ENCODE measurements around the gene PELI2.

DNA sequence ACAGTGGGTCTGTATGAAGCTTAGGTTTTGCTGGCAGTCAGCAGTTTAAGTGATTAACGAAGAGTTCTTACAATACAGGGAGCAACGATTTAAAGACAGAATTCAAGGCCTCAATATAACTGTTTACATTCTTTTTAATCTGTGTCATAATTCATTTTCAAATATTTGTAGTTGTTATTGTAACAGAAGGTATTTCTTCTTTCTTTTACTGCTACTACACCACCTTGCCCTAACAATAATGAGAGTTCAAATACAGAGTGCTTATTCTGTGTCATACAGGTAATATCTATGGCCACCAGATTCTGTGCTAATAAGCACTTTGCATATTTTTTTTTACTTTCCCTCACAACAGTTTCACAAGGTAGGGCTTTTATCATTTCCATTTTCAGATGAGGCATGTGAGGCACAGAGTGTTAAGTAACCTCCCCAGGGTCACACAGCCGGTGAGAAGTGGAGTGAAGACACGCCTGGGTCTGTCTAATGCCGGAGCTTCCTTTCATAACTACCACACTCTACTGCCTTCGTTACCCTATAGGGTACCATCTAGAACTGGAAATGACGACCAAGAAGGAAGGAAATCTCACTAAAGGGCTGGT, 81.9 kb downstream of the PELI2 start:
- TF ChIP-seq, protein P1, sequence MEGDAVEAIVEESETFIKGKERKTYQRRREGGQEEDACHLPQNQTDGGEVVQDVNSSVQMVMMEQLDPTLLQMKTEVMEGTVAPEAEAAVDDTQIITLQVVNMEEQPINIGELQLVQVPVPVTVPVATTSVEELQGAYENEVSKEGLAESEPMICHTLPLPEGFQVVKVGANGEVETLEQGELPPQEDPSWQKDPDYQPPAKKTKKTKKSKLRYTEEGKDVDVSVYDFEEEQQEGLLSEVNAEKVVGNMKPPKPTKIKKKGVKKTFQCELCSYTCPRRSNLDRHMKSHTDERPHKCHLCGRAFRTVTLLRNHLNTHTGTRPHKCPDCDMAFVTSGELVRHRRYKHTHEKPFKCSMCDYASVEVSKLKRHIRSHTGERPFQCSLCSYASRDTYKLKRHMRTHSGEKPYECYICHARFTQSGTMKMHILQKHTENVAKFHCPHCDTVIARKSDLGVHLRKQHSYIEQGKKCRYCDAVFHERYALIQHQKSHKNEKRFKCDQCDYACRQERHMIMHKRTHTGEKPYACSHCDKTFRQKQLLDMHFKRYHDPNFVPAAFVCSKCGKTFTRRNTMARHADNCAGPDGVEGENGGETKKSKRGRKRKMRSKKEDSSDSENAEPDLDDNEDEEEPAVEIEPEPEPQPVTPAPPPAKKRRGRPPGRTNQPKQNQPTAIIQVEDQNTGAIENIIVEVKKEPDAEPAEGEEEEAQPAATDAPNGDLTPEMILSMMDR (IDR thresholded peaks at IDR 0.05): no peak
- TF ChIP-seq EZH2 (IDR thresholded peaks at IDR 0.05): no peak
- no peak for TF ChIP-seq EZH2phosphoT487 (IDR thresholded peaks at IDR 0.05)

Measured in neural progenitor cell (in vitro differentiated cells).